Muscle of back (tissue), 11 donors: ENCODE results near the gene FGG. TPM values are rescaled to one million over a fixed set of nuclear protein-coding genes. Genes with fewer than 3 reads are reported as not detected.
"Not testable (repeated sequence)": the region's sequence is repeated elsewhere in the genome, so short reads cannot be mapped to it uniquely, and the experiment has no call there.

ENCODE experiments used
- DNase-seq, 3 donors: peaks; one replicate each; pipeline versions ENCODE4 v3.0.0 to v3.0.0-alpha.2; 2013
- polyA plus RNA-seq, 10 donors: library from polyadenylated mRNA; unstranded; fragments of 120-200 nt; gene quantifications; one replicate each; pipeline ENCODE4 v1.2.1, GENCODE V29; 2013; ENCODE audit not compliant: insufficient read length in 10 of 10

The FGG gene
- polyA plus RNA-seq, 10 donors = 0.31 to 2.6 TPM; not detected in 8

GRCh38 chr4:154611833-154612232 is 623 bp downstream of the FGG start:
- DNase-seq = no peak

- no peak for DNase-seq
Observed at GRCh38 chr4:154610582-154610981, 1.9 kb downstream of the FGG start.

- no peak for DNase-seq
Observed at GRCh38 chr4:154609532-154609931, 2.9 kb downstream of the FGG start.

- no peak for DNase-seq
Observed at GRCh38 chr4:154608361-154609252, 3.8 kb downstream of the FGG start.

GRCh38 chr4:154606728-154607723 is 5.4 kb downstream of the FGG start:
- no peak for DNase-seq

GRCh38 chr4:154604696-154605200 is 7.7 kb downstream of the FGG start:
- DNase-seq = no peak

- DNase-seq = no peak
Observed at GRCh38 chr4:154603033-154603943, 9.2 kb downstream of the FGG start.

- DNase-seq = no peak
Observed at GRCh38 chr4:154602404-154603020, 9.9 kb downstream of the FGG start.

GRCh38 chr4:154597798-154598774 is 14.4 kb downstream of the FGG start:
- DNase-seq = no peak

- DNase-seq = not testable (repeated sequence)
Observed at GRCh38 chr4:154597281-154597680, 15.2 kb downstream of the FGG start.

GRCh38 chr4:154595807-154596206 is 16.6 kb downstream of the FGG start:
- DNase-seq = no peak

- DNase-seq = not testable (repeated sequence)
Observed at GRCh38 chr4:154594343-154594742, 18.1 kb downstream of the FGG start.

GRCh38 chr4:154593868-154594267 is 18.6 kb downstream of the FGG start:
- no peak for DNase-seq

- no peak for DNase-seq
Observed at GRCh38 chr4:154591890-154592289, 20.6 kb downstream of the FGG start.

GRCh38 chr4:154590329-154591006 is 22.0 kb downstream of the FGG start, which contains the start of gene FGA:
FGA (minus strand) TSS chr4:154590742; CDS start chr4:154590687, 55 bp downstream.
- DNase-seq = no peak

GRCh38 chr4:154589296-154590197 is 22.9 kb downstream of the FGG start:
- DNase-seq = no peak

GRCh38 chr4:154588198-154588597 is 24.3 kb downstream of the FGG start:
- DNase-seq = no peak
